T-helper 9 cell (primary cell): Measurements from ENCODE around the gene RNF115.

Experiments
- DNase-seq: peaks from one replicate; pipeline ENCODE4 v3.0.0-alpha.2; 2020

Gene RNF115

GRCh38 chr1:145692785-145693443 lies 131.0 kb downstream of the RNF115 start:
- no peak for DNase-seq

DNA sequence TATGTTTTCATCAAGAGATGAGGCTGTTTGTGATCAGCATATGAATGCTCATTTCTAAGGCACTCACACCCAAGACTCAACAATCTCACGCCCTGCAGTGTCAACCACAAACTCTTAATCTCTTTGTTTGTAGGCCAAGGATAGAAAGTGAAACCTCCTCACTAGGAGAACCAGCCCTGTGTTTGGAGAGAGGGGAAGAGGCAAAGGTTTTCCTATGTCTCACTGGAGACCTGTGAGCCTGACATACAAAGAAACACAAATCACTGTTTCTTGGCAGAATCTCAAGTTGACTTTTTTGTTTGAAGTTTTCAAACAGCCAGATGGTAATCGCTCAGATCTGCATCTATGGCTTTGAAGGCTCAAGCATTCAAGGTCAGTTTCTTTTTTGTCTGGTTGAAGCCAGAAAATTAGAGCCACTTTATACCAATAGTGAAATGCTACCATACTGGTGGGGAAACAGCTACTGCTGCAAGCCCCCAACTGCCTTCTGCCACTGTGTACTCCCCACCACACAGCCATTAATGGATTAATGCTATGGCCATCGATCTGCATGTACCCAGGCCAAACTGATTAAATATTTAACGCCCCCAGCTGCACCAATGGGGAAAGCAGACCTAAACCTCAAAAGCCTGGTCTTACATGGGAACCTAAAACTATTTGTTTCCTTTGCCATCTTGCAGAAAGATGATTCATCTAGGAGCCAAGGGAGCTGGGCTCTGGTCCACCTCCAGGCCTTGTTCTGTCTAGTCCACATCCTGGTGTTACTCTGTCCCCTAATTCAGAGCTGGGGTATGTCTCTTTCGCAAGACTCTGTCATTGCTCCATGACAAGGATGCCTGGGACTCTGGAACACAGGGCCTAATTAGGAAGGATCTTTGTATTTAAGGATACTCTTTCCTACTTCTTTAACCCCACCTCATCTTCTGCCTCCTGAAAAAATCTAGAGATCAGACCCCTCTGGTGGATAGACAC lies 133.0 kb downstream of the RNF115 start:
- no peak for DNase-seq

GRCh38 chr1:145689922-145690321 lies 134.0 kb downstream of the RNF115 start:
- no peak for DNase-seq

GRCh38 chr1:145688924-145689323 lies 135.0 kb downstream of the RNF115 start:
- DNase-seq = no peak
